ENCODE results near the gene HYI.

HYI gene

GRCh38 chr1:43447891-43448708 is 5.6 kb downstream of the HYI start:
- H3K4me3 ChIP-seq (ENCODE audit: low read length) = no peak overlapping the region
- no peak for DNase-seq (ENCODE audit: low read depth)
- no peak for TF ChIP-seq CTCF (conservative IDR thresholded peaks at IDR 0.05; ENCODE audit: low read depth, low read length)

DNA sequence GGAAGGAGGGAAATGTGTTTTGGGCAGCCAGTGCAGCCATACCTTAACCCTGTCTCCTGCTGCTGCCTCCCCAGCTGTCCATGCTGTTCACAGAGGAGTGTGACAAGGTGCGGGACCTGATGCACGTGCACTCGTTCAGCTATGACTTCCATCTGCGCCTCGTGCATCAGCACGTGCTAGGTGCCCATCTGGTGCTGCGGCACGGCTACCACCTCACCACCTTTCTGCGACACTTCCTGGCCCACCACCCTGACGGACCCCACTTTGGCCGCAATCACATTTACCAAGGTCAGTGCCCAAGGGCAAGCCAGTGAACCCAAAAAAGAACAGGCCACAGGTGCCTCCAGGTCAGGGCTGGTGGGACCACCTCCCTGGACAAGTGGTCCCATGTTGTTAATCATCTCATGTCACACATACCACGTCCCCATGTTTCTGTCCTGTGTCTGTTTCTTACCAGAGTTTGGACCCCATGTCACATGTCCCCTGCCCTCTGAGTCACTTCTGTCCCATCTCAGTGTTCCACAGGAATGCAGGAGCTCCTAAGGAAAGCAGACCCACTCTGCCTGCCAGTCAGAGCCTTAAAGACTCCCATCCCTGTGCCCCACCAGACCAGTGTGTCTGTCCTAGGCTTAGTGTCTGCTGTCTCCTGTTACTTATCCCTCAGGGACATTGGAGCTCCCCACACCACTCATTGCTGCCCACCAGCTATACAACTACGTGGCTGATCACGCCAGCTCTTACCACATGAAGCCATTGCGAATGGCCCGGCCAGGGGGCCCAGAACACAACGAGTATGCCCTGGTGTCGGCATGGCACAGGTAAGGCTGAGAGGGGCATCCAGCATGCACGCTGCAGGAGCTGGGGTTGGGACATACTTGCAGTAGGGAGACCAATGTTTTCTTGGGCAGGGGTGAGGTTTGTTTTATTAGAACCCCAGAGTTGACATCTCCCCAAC is 6.6 kb downstream of the HYI start:
- no peak overlapping the region for H3K4me3 ChIP-seq (ENCODE audit: low read length)
- no peak for TF ChIP-seq CTCF (conservative IDR thresholded peaks at IDR 0.05; ENCODE audit: low read depth, low read length)
- no peak for DNase-seq (ENCODE audit: low read depth)

DNA sequence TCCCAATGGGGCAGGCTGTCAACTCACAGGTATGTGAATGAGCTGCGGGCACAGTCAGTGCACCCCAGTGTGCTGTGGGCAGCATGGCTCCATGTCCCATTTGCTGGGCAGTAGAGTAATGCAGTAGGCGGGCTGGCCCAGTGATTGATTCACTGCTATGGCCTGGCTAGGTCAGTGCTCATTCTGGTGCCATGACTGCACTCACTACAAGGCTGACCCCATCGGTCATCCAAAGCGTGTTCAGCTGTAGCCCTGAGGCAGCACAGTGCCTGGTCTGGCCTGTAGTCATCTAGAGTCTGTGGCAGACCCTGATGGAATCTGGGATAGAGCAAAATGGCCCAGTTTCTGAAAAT is 7.4 kb downstream of the HYI start:
- no peak overlapping the region for H3K4me3 ChIP-seq (ENCODE audit: low read length)
- no peak for DNase-seq (ENCODE audit: low read depth)
- no peak for TF ChIP-seq CTCF (conservative IDR thresholded peaks at IDR 0.05; ENCODE audit: low read depth, low read length)

GRCh38 chr1:43445606-43446387 is 7.9 kb downstream of the HYI start:
- H3K4me3 ChIP-seq (ENCODE audit: low read length) = no peak overlapping the region
- TF ChIP-seq CTCF (conservative IDR thresholded peaks at IDR 0.05; ENCODE audit: low read depth, low read length) = no peak
- DNase-seq (ENCODE audit: low read depth) = no peak

GRCh38 chr1:43444836-43445235 is 8.9 kb downstream of the HYI start:
- no peak for TF ChIP-seq CTCF (conservative IDR thresholded peaks at IDR 0.05; ENCODE audit: low read depth, low read length)
- no peak for DNase-seq (ENCODE audit: low read depth)

GRCh38 chr1:43444151-43444828 is 9.4 kb downstream of the HYI start:
- H3K4me3 ChIP-seq (ENCODE audit: low read length) = no peak overlapping the region
- TF ChIP-seq CTCF (conservative IDR thresholded peaks at IDR 0.05; ENCODE audit: low read depth, low read length) = no peak
- no peak for DNase-seq (ENCODE audit: low read depth)

More at GRCh38 chr1:43444836-43445235, 8.9 kb downstream of the HYI start:
- no peak overlapping the region for H3K4me3 ChIP-seq (ENCODE audit: low read length)

Measured in retinal pigment epithelial cell (primary cell).